Panc1 (cell line): ENCODE results near the gene THSD7B.

Experiments
- POLR2AphosphoS5 ChIP-seq: IDR thresholded peaks from 2 replicates; pipeline ENCODE4 v1.6.1; 2012; ENCODE audit warnings: mild to moderate bottlenecking, low read depth, low read length, moderate library complexity
- TF ChIP-seq, protein P1 (sequence below): fragments of 450-650 bp; IDR thresholded peaks from 2 replicates; pipeline ENCODE4 v1.5.1; 2017; ENCODE audit warnings: mild to moderate bottlenecking
- TF ChIP-seq, protein P2 (sequence below), 2 experiments: IDR thresholded peaks; 2 replicates each; pipeline ENCODE4 v1.6.1; 2011 to 2012; ENCODE audit warnings: low read depth in 2 of 2, control low read depth in 1 of 2, low read length in 1 of 2, mild to moderate bottlenecking in 1 of 2, moderate library complexity in 1 of 2; ENCODE audit not compliant: insufficient read depth in 1 of 2

DNA sequence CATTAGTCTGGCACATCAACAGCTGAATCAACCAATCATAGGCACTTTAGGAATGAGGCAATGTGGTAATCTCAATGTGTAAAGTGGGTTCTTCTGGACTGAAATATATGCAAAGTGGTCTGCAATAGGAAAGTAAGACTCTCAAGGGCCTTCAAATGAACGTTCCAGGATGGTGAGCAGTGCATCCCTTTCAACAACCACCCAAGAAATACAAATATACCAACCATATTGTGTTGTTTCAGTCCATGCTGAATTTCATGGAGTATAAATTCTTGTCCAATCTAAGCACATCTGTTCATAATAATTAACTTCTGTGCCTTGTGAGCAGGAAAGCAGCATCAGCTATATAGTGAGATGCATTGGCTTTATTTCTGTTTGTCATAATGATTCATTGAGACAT, 556.2 kb downstream of the THSD7B start:
- TF ChIP-seq, protein P1, sequence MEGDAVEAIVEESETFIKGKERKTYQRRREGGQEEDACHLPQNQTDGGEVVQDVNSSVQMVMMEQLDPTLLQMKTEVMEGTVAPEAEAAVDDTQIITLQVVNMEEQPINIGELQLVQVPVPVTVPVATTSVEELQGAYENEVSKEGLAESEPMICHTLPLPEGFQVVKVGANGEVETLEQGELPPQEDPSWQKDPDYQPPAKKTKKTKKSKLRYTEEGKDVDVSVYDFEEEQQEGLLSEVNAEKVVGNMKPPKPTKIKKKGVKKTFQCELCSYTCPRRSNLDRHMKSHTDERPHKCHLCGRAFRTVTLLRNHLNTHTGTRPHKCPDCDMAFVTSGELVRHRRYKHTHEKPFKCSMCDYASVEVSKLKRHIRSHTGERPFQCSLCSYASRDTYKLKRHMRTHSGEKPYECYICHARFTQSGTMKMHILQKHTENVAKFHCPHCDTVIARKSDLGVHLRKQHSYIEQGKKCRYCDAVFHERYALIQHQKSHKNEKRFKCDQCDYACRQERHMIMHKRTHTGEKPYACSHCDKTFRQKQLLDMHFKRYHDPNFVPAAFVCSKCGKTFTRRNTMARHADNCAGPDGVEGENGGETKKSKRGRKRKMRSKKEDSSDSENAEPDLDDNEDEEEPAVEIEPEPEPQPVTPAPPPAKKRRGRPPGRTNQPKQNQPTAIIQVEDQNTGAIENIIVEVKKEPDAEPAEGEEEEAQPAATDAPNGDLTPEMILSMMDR = no peak
- TF ChIP-seq, protein P2, sequence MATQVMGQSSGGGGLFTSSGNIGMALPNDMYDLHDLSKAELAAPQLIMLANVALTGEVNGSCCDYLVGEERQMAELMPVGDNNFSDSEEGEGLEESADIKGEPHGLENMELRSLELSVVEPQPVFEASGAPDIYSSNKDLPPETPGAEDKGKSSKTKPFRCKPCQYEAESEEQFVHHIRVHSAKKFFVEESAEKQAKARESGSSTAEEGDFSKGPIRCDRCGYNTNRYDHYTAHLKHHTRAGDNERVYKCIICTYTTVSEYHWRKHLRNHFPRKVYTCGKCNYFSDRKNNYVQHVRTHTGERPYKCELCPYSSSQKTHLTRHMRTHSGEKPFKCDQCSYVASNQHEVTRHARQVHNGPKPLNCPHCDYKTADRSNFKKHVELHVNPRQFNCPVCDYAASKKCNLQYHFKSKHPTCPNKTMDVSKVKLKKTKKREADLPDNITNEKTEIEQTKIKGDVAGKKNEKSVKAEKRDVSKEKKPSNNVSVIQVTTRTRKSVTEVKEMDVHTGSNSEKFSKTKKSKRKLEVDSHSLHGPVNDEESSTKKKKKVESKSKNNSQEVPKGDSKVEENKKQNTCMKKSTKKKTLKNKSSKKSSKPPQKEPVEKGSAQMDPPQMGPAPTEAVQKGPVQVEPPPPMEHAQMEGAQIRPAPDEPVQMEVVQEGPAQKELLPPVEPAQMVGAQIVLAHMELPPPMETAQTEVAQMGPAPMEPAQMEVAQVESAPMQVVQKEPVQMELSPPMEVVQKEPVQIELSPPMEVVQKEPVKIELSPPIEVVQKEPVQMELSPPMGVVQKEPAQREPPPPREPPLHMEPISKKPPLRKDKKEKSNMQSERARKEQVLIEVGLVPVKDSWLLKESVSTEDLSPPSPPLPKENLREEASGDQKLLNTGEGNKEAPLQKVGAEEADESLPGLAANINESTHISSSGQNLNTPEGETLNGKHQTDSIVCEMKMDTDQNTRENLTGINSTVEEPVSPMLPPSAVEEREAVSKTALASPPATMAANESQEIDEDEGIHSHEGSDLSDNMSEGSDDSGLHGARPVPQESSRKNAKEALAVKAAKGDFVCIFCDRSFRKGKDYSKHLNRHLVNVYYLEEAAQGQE (IDR thresholded peaks at IDR 0.05; ENCODE audit: insufficient read depth in 1 of 2, low read depth in 2 of 2, low read length in 1 of 2) = no peak
- no peak for TF ChIP-seq POLR2AphosphoS5
